Uterus (tissue), 2 donors: Measurements from ENCODE around the gene CAB39.

ENCODE experiments used
- POLR2A ChIP-seq, 2 donors: fragments of 450-650 bp; IDR thresholded peaks; one replicate each; pipeline ENCODE4 v1.6.1; 2016; ENCODE audit warnings: antibody characterized with exemption in 2 of 2, mild to moderate bottlenecking in 1 of 2, moderate library complexity in 1 of 2
- TF ChIP-seq, protein P1 (sequence below), 4 experiments: fragments of 200-600 bp in 2 of 4; fragments of 450-650 bp in 2 of 4; sonication (generic) in 2 of 4; IDR thresholded peaks; one replicate each; pipeline ENCODE4 v1.5.1; 2016 to 2019; ENCODE audit warnings: antibody characterized with exemption in 4 of 4, mild to moderate bottlenecking in 2 of 4, moderate library complexity in 1 of 4

DNA sequence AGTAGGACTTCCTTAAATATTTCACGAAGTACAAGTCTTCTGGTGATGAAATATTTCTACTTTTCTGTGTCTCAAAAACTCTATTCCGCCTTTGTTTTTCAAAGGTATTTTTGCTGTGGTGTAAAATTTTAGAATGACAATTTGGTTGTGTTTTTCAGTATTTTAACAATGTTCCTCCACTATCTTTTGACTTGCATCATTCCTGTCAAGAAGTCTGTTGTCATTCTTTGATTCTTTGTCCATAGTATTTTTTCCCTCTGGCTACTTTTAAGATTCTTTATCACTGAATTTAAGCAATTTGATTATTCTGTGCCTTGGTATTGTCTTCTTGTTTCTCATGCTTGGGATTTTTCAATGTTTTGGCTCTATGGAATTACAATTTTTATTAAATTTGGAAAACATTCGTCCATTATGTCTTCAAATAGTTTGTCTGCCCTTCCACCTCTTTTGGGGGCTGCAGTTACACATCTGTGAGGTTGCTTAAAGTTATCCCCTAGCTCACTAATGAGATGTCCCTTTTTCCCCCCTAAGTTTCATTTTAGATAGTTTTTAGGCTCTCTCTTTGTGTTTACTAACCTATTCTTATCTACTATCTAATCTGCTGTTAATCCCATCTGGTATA lies 76.0 kb downstream of the CAB39 start:
- TF ChIP-seq, protein P1, sequence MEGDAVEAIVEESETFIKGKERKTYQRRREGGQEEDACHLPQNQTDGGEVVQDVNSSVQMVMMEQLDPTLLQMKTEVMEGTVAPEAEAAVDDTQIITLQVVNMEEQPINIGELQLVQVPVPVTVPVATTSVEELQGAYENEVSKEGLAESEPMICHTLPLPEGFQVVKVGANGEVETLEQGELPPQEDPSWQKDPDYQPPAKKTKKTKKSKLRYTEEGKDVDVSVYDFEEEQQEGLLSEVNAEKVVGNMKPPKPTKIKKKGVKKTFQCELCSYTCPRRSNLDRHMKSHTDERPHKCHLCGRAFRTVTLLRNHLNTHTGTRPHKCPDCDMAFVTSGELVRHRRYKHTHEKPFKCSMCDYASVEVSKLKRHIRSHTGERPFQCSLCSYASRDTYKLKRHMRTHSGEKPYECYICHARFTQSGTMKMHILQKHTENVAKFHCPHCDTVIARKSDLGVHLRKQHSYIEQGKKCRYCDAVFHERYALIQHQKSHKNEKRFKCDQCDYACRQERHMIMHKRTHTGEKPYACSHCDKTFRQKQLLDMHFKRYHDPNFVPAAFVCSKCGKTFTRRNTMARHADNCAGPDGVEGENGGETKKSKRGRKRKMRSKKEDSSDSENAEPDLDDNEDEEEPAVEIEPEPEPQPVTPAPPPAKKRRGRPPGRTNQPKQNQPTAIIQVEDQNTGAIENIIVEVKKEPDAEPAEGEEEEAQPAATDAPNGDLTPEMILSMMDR (IDR thresholded peaks at IDR 0.05) = no peak
- no peak for TF ChIP-seq POLR2A (IDR thresholded peaks at IDR 0.05)
